ENCODE results near the gene FBXL22.
A peak's percentile ranks its signal among the peaks of the same experiment; 100 is the strongest.

FBXL22 gene

GRCh38 chr15:63559753-63560152 is 37.4 kb upstream of the FBXL22 start:
- DNase-seq (ENCODE audit: low read depth), result no peak
- H3K4me3 ChIP-seq (ENCODE audit: low read depth, low read length), result no peak overlapping the region
- no peak for TF ChIP-seq CTCF (IDR thresholded peaks at IDR 0.05; ENCODE audit: low read depth, low read length, missing control alignments)

- TF ChIP-seq CTCF (IDR thresholded peaks at IDR 0.05; ENCODE audit: low read depth, low read length, missing control alignments), result no peak
- DNase-seq (ENCODE audit: low read depth), result peak; percentile 26
Measured at GRCh38 chr15:63560741-63561448, 36.3 kb upstream of the FBXL22 start.

GRCh38 chr15:63564093-63564492 is 33.1 kb upstream of the FBXL22 start:
- no peak for DNase-seq (ENCODE audit: low read depth)
- no peak for TF ChIP-seq CTCF (IDR thresholded peaks at IDR 0.05; ENCODE audit: low read depth, low read length, missing control alignments)
- H3K4me3 ChIP-seq (ENCODE audit: low read depth, low read length), result no peak overlapping the region

More at GRCh38 chr15:63560741-63561448, 36.3 kb upstream of the FBXL22 start:
- H3K4me3 ChIP-seq (ENCODE audit: low read depth, low read length), result no peak overlapping the region

GRCh38 chr15:63565536-63566186 is 31.5 kb upstream of the FBXL22 start:
- no peak overlapping the region for H3K4me3 ChIP-seq (ENCODE audit: low read depth, low read length)
- no peak for TF ChIP-seq CTCF (IDR thresholded peaks at IDR 0.05; ENCODE audit: low read depth, low read length, missing control alignments)
- DNase-seq (ENCODE audit: low read depth), result no peak

- no peak for TF ChIP-seq CTCF (IDR thresholded peaks at IDR 0.05; ENCODE audit: low read depth, low read length, missing control alignments)
- no peak for DNase-seq (ENCODE audit: low read depth)
- no peak overlapping the region for H3K4me3 ChIP-seq (ENCODE audit: low read depth, low read length)
Measured at GRCh38 chr15:63572749-63573464, 24.3 kb upstream of the FBXL22 start.

- no peak for DNase-seq (ENCODE audit: low read depth)
- TF ChIP-seq CTCF (IDR thresholded peaks at IDR 0.05; ENCODE audit: low read depth, low read length, missing control alignments), result no peak
- H3K4me3 ChIP-seq (ENCODE audit: low read depth, low read length), result no peak overlapping the region
Measured at GRCh38 chr15:63573533-63573932, 23.7 kb upstream of the FBXL22 start.
